WI38 (cell line): ENCODE data around the gene CRY1.

Experiments used
- H3K4me3 ChIP-seq: 2 replicates; pipeline ENCODE4 v1.5.1; 2011; ENCODE audit warnings: low read depth, mild to moderate bottlenecking, control low read depth, low read length
- CTCF ChIP-seq: IDR thresholded peaks from 2 replicates; pipeline ENCODE4 v1.5.1; 2012; ENCODE audit warnings: low read depth, mild to moderate bottlenecking, control low read depth, low read length

Gene CRY1

DNA sequence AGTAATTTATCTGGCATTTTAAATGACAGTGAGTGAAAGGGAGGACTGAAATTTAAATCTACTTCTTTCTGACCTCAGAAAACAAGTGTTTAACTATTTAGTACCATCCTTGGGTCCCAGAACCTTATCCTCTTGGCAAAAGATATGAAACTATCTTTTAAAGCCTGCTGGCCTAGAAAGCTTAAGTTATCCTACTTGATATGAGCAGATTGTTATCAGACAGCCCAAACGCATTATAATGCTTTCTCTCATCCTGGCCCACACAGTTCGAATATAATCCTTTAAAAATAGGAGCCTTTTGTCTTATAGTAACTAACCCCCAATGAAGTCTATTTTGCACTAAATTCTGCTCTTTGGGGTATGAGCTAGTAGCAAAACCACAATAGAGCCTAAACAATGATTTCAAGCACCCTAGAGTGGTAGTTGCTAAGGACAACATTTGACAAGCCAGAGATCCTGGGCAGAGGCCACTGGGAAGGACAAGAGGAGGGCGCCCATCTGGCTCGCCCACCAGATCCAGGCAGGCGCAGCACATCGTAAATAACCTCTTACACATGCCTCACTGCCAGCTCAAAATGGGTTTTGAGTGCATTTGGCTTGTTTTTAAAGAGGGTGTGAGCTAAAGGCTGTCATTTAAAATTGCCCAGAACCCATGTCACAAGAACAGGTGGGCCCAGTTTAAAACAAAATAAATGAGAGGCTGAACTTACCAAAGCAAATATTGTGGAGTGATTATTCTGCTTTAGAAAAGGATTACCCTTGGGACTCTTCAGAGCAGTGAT is 37.7 kb upstream of the CRY1 start:
- TF ChIP-seq CTCF, result no peak
- H3K4me3 ChIP-seq, result no peak overlapping the region

DNA sequence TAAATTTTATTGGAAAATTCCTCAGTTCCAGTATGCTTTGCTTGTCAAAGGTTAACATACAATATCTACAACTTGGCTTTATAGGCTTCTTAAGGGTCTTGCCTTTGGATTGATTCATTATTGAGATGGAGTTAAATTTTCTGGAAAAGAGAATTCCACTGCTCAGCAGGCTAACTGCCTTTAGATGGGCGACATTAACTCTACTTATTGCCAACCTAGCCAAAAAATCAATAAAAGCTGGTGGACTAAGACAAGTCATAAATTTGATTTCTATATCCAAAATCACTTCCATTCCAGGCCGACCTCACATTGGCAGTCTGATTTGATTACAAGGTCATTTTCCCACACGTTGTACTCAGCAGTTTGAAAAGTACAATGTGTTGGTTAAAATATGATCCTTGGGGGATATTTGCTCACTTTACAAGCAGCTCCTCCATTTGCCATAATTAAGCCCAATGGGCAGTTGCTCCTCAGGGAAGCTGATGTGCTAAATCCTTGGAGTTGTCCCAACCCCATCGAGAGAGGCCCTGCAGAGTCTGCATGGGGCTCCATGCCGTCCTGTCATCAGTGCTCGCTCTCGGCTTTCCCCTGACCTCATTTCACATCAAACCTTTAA is 36.1 kb upstream of the CRY1 start:
- no peak for TF ChIP-seq CTCF
- H3K4me3 ChIP-seq, result no peak overlapping the region

DNA sequence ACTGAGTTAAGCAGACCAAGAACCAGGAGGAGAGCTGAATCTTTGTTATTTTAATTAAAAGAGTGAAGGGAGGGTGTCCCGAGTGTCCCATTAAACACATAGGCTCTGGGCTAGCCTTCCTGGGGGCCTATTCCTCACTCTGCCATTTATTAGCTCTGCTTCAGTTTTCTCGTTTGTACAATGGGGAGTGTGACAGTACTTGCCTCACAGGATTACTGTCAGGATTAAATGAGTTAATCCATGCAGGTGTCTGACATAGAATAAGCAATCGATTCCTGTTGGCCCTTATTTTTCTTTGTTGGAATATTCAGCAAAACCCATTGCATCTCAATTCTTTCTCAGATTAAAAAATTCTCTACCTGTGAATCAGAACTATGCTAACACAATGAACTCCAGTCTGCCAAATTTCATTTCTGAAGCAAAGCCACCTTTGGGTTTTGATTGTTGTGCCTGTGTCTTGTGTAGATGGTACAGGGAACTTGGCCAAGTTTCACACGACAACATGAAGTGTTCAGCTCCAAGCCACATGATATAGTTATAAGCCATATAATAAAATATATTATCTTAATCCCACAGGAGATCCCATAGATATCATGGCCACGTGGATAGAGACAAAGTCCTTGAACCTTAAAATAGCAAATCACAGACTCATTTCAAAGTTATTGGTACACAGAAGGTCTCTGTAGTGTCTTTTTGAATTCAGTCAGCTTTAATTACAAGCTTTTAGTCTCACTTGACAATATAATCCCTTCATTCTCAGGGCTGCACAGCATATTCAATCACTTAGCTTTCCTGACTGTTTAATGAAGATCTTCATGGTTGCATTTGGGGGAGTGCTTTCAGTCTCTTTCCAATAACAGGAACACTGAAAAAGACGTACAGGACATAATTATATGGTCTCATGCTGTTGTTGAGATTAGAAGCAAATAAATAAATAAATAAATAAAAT is 34.4 kb upstream of the CRY1 start:
- no peak for TF ChIP-seq CTCF

GRCh38 chr12:107126796-107127481 is 33.6 kb upstream of the CRY1 start:
- TF ChIP-seq CTCF, result peak; percentile 33; the same call in 1 of the 2 replicates
- H3K4me3 ChIP-seq, result no peak overlapping the region

More for the DNA sequence above, 34.4 kb upstream of the CRY1 start:
- H3K4me3 ChIP-seq, result no peak overlapping the region

GRCh38 chr12:107125833-107126232 is 32.5 kb upstream of the CRY1 start:
- TF ChIP-seq CTCF, result no peak
- no peak overlapping the region for H3K4me3 ChIP-seq

GRCh38 chr12:107122452-107122958 is 29.2 kb upstream of the CRY1 start:
- TF ChIP-seq CTCF, result no peak
- no peak overlapping the region for H3K4me3 ChIP-seq
